Activated B cell treated with CpG ODN at 0.5 μM for 24 hours (primary cell): ENCODE measurements around the gene EFNB3. TPM values are rescaled to one million over a fixed set of nuclear protein-coding genes. Genes with fewer than 3 reads are reported as not detected.

Source experiments
- ATAC-seq: fragments of 200-7000 bp; cut with Tn5 transposase; one replicate; pipeline ENCODE4 v1.10.0; 2021; ENCODE audit warnings: low read depth, mild to moderate bottlenecking, moderate library complexity
- CTCF ChIA-PET: fragments of 350-600 bp; sonication (Branson Sonifier 250); formaldehyde crosslinking; loops from one replicate; lab custom pipeline; 2021; ENCODE audit warnings: antibody characterized with exemption; lab: Charles Lee
- POLR2A ChIA-PET: fragments of 350-600 bp; sonication (Branson Sonifier 250); formaldehyde crosslinking; loops from one replicate; lab custom pipeline; 2021; ENCODE audit warnings: antibody characterized with exemption; lab: Charles Lee
- DNase-seq: peaks from one replicate; pipeline ENCODE4 v3.0.0; 2022
- H3K27ac Mint-ChIP-seq: one replicate; pipeline ENCODE4 v1.8.0; 2020; ENCODE audit warnings: mixed read lengths
- H3K27me3 Mint-ChIP-seq: one replicate; pipeline ENCODE4 v1.8.0; 2021; ENCODE audit warnings: mixed read lengths
- H3K36me3 Mint-ChIP-seq: one replicate; pipeline ENCODE4 v1.8.0; 2021; ENCODE audit warnings: low read depth, mixed read lengths
- H3K4me1 Mint-ChIP-seq: one replicate; pipeline ENCODE4 v1.8.0; 2021; ENCODE audit warnings: mixed read lengths
- H3K4me3 Mint-ChIP-seq: one replicate; pipeline ENCODE4 v1.8.0; 2020; ENCODE audit warnings: mild to moderate bottlenecking, mixed read lengths
- H3K9me3 Mint-ChIP-seq: one replicate; pipeline ENCODE4 v1.8.0; 2020; ENCODE audit warnings: mixed read lengths
- intact Hi-C: fragments of 100-400 bp; cut with micrococcal nuclease; formaldehyde crosslinking; loops from one replicate; pipeline ENCODE4 v1.15.1; 2024
- total RNA-seq: library from RNA; stranded (reverse); gene quantifications from 2 replicates; pipeline ENCODE4 v1.2.3, GENCODE V29; 2022
- TF ChIP-seq, protein P1 (sequence below): fragments of 200-600 bp; IDR thresholded peaks from one replicate; pipeline ENCODE4 v1.8.0; 2022; ENCODE audit warnings: antibody characterized with exemption, mild to moderate bottlenecking

The EFNB3 gene
- total RNA-seq, 1 donor from 2014 or later: not detected

DNA sequence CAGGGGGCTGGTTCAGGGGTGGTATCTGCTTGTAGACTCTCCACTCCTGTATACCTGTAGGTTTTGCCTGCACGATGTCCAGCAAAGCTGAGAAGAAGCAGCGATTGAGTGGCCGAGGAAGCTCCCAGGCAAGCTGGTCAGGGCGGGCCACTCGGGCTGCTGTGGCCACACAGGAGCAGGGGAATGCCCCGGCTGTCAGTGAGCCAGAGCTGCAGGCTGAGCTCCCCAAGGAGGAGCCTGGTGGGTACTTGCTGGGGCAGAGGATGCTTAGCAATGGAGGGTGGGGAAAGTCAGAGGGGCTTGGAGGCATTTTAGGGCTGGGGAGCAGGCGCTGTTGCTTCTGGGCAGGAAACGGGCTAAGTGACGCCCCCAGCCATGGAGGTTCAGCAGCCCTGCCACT is 14.7 kb downstream of the EFNB3 start:
- ATAC-seq (no peak), DNase-seq (no peak)
- H3K27me3 Mint-ChIP-seq: peaks cover 59% of the 10 kb centered on the region
- H3K4me1 Mint-ChIP-seq: peaks cover 18% of the 10 kb centered on the region
- H3K36me3 Mint-ChIP-seq: no peaks in the 10 kb centered on the region
- intact Hi-C loops: no loop called here
- TF ChIP-seq, protein P1, sequence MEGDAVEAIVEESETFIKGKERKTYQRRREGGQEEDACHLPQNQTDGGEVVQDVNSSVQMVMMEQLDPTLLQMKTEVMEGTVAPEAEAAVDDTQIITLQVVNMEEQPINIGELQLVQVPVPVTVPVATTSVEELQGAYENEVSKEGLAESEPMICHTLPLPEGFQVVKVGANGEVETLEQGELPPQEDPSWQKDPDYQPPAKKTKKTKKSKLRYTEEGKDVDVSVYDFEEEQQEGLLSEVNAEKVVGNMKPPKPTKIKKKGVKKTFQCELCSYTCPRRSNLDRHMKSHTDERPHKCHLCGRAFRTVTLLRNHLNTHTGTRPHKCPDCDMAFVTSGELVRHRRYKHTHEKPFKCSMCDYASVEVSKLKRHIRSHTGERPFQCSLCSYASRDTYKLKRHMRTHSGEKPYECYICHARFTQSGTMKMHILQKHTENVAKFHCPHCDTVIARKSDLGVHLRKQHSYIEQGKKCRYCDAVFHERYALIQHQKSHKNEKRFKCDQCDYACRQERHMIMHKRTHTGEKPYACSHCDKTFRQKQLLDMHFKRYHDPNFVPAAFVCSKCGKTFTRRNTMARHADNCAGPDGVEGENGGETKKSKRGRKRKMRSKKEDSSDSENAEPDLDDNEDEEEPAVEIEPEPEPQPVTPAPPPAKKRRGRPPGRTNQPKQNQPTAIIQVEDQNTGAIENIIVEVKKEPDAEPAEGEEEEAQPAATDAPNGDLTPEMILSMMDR: no peak
- H3K4me3 Mint-ChIP-seq: no peak overlapping the region
- H3K27ac Mint-ChIP-seq: no peak overlapping the region
- ChIA-PET CTCF (no interaction called here), POLR2A (no interaction called here)
- H3K9me3 Mint-ChIP-seq: no peaks in the 10 kb centered on the region

DNA sequence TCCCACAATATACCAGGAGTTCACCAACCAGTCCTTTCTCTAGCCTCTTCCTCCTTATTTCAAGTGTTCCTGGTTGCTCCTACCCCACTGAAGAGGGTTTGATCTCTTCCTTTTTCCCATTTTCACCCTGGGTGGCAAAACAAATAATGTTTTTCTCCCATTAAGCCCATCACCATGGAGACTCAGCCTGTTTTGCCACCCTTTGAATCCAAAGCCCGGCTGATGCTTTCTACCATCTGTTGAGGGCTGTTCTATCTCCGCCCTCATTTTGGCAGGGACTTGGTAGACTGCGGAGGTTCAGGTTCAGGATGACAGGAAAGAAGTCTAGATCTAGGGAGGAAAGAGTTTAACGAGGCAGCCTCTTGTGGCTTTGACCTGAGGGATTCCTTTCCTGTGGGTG is 15.1 kb downstream of the EFNB3 start:
- Mint-ChIP-seq H3K36me3 (no peaks in the 10 kb centered on the region), H3K4me1 (peaks cover 18% of the 10 kb centered on the region), H3K27ac (no peak overlapping the region), H3K27me3 (peaks cover 58% of the 10 kb centered on the region), H3K9me3 (no peaks in the 10 kb centered on the region), H3K4me3 (no peak overlapping the region)
- no peak for ATAC-seq
- TF ChIP-seq, protein P1: no peak
- ChIA-PET CTCF (no interaction called here), POLR2A (no interaction called here)
- intact Hi-C loops: no loop called here
- no peak for DNase-seq

DNA sequence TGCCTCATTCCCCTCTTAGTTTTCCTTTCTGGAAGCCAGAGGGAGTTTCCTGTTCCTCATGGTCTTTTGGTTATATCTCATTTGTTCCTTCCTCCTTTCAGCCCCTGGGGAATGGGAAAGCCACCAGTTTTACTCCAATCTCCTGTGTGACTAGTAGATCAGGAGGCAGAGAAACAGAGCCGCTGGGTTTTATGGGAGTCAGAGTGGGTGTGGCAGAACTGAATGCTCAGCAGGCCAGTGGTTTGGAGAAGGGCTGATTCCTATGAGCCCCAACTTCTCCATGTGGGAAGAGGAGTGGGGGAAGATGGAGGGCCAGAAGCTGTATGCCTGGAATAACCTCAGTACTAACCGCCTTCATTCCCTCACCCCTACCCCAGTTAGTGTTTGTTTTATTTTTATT is 16.6 kb downstream of the EFNB3 start:
- no peaks in the 10 kb centered on the region for H3K9me3 Mint-ChIP-seq
- peaks cover 47% of the 10 kb centered on the region for H3K27me3 Mint-ChIP-seq
- ChIA-PET CTCF (no interaction called here), POLR2A (no interaction called here)
- intact Hi-C loops: no loop called here
- H3K4me1 Mint-ChIP-seq: peaks cover 14% of the 10 kb centered on the region
- TF ChIP-seq, protein P1: no peak
- ATAC-seq (no peak), DNase-seq (no peak)
- no peaks in the 10 kb centered on the region for H3K36me3 Mint-ChIP-seq
- no peak overlapping the region for H3K27ac Mint-ChIP-seq
- no peak overlapping the region for H3K4me3 Mint-ChIP-seq

DNA sequence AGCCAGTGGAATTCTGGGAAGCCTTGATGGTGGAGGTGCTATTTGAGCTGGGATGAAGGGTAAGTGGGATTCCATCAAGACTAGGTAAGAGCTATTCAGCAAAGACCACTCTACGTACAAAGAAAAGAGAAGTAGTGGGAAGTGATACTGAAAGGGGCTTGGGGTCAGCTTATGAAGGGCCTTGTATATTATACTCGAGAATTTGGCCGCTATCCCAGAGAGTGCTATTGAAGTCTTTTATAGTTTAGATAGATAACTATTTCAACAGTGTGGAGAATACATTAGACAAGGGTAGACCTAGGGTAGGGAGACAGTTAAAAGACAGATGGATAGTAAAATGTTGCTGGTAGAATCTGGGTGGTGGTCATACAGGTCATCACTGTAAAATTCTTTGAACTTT is 22.9 kb downstream of the EFNB3 start:
- TF ChIP-seq, protein P1: no peak
- POLR2A ChIA-PET: no interaction called here
- no peaks in the 10 kb centered on the region for H3K9me3 Mint-ChIP-seq
- peaks cover 16% of the 10 kb centered on the region for H3K27me3 Mint-ChIP-seq
- no peak overlapping the region for H3K27ac Mint-ChIP-seq
- peaks cover 8% of the 10 kb centered on the region for H3K4me1 Mint-ChIP-seq
- ATAC-seq (no peak), DNase-seq (no peak)
- intact Hi-C loops: no loop called here
- CTCF ChIA-PET: interaction anchor here (0.6 to 1.6 kb wide), 2 partner anchors 16 to 1317 kb away, joined by 4 read pairs; no protein-coding TSS in a partner anchor
- no peaks in the 10 kb centered on the region for H3K36me3 Mint-ChIP-seq
- H3K4me3 Mint-ChIP-seq: no peak overlapping the region

DNA sequence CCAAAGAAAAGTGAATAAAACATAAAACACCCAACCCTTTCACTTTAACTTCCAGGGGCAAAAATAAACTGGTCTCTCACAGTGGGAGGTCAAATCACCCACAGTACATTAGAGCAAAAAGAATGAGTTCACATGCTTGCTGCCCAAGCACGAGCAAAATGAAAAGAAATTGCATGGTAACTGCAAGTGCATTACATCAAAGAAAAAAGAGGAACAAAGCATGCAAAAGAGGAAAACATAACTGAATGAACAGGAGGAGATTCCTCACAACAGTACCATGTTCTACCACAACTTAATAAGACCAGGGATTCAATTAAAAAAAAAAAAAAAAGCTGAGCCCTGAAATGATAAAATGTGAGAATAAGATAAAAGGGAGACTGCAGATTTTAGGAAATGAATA is 24.8 kb downstream of the EFNB3 start:
- ATAC-seq: no peak
- no peak for DNase-seq
- Mint-ChIP-seq H3K4me3 (no peak overlapping the region), H3K27ac (no peak overlapping the region), H3K4me1 (peaks cover 8% of the 10 kb centered on the region), H3K27me3 (peaks cover 12% of the 10 kb centered on the region), H3K9me3 (no peaks in the 10 kb centered on the region), H3K36me3 (no peaks in the 10 kb centered on the region)
- intact Hi-C loops: no loop called here
- TF ChIP-seq, protein P1: no peak
- ChIA-PET POLR2A (interaction anchor here (0.7 to 1.2 kb wide), 2 partner anchors 42 to 492 kb away, joined by 3 to 5 read pairs; partner anchors contain the start of gene TP53), CTCF (no interaction called here)
